ENCODE results near the gene NOP56. TPM values are rescaled to one million over a fixed set of nuclear protein-coding genes. Genes with fewer than 3 reads are reported as not detected.
"Not testable (repeated sequence)": the region's sequence is repeated elsewhere in the genome, so short reads cannot be mapped to it uniquely, and the experiment has no call there.

The NOP56 gene
- polyA plus RNA-seq, 4 donors, result 189 to 272 (median 243) TPM

DNA sequence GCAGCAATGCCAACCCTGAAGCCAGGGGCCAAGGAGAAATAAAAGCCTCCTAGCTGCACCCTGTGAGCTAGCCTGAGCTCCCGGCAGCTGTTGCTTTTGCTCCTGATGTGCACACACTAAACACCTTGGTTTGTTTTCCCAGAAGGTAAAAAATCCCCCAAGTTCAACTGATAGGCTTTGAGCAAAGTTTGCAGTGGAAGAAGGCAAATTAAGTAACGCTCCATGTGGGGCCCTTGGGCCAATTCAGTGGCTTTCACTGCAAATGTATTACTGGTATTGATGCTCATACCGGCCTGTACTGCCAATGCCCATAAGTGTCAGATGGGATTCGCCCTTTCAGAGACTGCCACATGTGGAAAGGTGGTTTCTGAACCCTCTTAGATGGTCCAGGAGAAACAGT is 21.0 kb downstream of the NOP56 start:
- DNase-seq (ENCODE audit: low read depth in 4 of 4, low spot score in 3 of 4), result no peak

GRCh38 chr20:2680046-2680445 is 27.6 kb downstream of the NOP56 start:
- no peak for DNase-seq (ENCODE audit: low read depth in 4 of 4, low spot score in 3 of 4)

- not testable (repeated sequence) for DNase-seq (ENCODE audit: low read depth in 4 of 4, low spot score in 3 of 4)
These were observed 29.6 kb downstream of the NOP56 start for GRCh38 chr20:2682040-2682439.

GRCh38 chr20:2684817-2685216 is 32.4 kb downstream of the NOP56 start:
- not testable (repeated sequence) for DNase-seq (ENCODE audit: low read depth in 4 of 4, low spot score in 3 of 4)

DNA sequence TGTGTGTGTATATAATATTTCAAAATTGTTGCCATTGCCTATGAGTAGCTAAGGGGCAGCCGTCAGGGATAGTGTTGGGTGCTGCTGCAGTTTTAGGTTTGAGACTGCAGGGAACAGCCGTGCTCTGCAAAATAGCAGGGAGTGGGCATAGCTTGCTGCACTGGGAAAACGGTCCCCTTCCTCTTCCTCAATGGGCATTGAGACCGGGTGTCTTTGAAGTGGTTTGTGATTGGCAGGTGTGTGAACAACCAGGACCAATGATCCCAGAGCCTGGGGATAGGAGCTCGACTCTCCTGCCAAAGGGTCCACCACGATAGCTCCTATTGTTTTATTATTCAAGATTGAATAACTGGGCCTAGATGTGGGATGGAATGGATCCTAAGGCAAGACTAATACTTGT is 35.1 kb downstream of the NOP56 start:
- DNase-seq (ENCODE audit: low read depth in 4 of 4, low spot score in 3 of 4), result no peak

DNA sequence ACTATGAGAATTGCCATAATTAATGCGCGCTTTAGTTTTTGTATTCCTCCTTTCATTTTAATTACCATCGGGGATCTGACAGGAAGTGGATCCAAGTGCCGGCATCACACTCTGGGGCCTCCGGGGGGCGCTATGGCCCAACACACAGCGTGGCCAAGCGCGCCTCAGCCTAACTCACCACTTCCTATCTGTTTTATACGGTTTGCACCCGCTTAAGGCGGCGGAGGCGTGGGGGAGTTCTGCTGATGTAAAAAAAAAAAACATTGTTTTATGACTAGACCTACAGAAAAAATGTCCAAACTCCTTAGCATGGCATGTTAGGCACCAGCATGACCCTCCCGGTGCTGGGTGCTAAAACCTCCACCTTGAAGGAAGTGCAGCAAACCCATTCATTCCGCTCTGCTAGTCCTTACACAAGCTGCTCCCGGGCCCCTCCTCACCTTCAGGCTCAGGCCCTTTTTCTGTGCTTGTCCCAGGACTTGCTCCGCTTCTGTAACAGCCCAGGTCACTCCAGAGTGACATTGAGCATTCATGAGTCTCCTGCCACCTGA is 35.7 kb downstream of the NOP56 start:
- DNase-seq (ENCODE audit: low read depth in 4 of 4, low spot score in 3 of 4), result no peak

DNA sequence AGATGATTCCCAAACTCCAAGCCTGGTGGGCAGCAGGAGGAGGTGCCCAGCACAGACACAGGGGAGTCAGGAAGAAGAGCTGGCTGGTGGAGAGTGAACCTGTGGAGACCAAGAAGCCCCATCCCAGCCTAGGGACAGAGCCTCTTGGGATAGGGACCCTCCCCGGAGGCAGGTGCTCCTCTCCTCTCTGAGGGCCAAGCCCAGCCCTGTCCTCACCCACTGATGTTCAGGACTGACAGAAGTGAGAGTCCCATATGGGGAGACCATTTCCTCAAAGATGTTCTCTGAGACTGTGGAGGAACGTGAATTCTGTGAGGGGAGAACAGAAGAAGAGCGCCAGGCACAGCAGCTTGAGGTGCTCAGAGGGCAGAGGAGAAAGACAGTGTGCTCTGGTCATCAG is 37.8 kb downstream of the NOP56 start:
- DNase-seq (ENCODE audit: low read depth in 4 of 4, low spot score in 3 of 4), result no peak

GRCh38 chr20:2690718-2691117 is 38.3 kb downstream of the NOP56 start:
- no peak for DNase-seq (ENCODE audit: low read depth in 4 of 4, low spot score in 3 of 4)

GRCh38 chr20:2691127-2691526 is 38.7 kb downstream of the NOP56 start:
- no peak for DNase-seq (ENCODE audit: low read depth in 4 of 4, low spot score in 3 of 4)

GRCh38 chr20:2691663-2692035 is 39.2 kb downstream of the NOP56 start:
- no peak for DNase-seq (ENCODE audit: low read depth in 4 of 4, low spot score in 3 of 4)

- peak in 1 of 4 donors; percentile 41 for DNase-seq (ENCODE audit: low read depth in 4 of 4, low spot score in 3 of 4)
These were observed 39.8 kb downstream of the NOP56 start, which contains the start of gene EBF4 for GRCh38 chr20:2692036-2692885. Gene EBF4 (plus strand): TSS chr20:2692780. CDS start chr20:2693646, 866 bp downstream.

GRCh38 chr20:2692886-2693285 is 40.5 kb downstream of the NOP56 start:
- no peak for DNase-seq (ENCODE audit: low read depth in 4 of 4, low spot score in 3 of 4)

- DNase-seq (ENCODE audit: low read depth in 4 of 4, low spot score in 3 of 4), result no peak
These were observed 41.0 kb downstream of the NOP56 start for GRCh38 chr20:2693286-2694007.

- DNase-seq (ENCODE audit: low read depth in 4 of 4, low spot score in 3 of 4), result no peak
These were observed 41.6 kb downstream of the NOP56 start for GRCh38 chr20:2694008-2694471.

- no peak for DNase-seq (ENCODE audit: low read depth in 4 of 4, low spot score in 3 of 4)
These were observed 42.1 kb downstream of the NOP56 start for GRCh38 chr20:2694519-2694918.

DNA sequence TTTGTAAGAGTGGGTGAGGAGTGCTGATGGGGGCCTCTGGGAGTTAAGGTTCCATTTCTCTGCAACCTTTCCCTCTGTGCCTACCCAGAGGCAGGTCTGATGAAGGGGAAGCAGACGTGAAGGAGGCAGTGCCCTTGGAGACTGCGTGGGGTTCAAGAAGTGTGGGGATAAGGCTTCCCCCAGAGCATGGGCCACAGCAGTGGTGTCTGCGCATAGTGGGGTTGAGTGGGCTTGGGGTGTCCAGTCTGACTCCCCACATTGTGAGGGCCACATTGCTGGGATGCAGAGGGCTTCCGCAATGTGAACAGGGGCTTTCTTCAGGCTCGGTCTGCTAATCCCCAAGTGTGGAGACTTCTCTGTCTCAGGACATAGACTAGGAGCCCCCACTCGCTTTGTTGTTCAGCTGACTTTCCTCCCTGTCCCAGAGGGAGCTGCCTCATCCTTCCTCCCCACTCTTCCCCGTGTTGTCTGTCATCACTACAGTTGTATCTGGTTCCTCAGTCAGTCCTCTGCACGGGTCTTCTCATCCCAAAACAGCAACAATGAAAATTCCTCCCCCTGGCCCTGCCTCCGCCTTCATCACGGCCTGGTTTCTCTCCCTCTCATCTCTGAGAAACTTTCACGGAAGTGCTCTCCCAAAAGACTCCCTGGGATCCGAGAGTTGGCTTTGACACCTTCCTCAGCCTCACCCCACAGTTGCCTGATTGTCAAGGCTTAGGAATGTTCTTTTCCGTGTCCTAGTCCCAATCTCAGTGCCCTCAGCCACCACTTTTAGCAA is 43.0 kb downstream of the NOP56 start:
- no peak for DNase-seq (ENCODE audit: low read depth in 4 of 4, low spot score in 3 of 4)

- DNase-seq (ENCODE audit: low read depth in 4 of 4, low spot score in 3 of 4), result not testable (repeated sequence)
These were observed 43.6 kb downstream of the NOP56 start for GRCh38 chr20:2695984-2696525.

DNA sequence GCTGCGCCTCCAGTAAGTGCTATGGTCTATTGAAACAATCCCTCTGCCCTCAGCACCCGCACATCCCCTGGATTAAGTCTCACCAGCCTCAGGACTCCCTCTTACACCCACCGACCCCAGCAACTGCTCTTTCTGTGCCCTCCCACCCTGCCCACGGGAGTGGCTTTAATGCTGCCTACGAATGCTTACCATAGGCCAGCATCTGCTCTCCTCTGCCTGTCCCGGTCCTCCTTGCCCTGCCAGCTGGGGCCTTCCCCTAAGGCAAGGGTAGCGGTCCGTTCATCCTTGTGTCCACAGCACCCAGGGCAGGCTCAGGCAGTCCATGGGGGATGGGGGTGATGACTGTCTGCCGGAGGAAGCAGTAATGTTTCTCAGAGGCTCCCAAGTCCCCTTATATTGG is 44.2 kb downstream of the NOP56 start:
- DNase-seq (ENCODE audit: low read depth in 4 of 4, low spot score in 3 of 4), result no peak

GRCh38 chr20:2697768-2698167 is 45.3 kb downstream of the NOP56 start:
- no peak for DNase-seq (ENCODE audit: low read depth in 4 of 4, low spot score in 3 of 4)

GRCh38 chr20:2698186-2698817 is 45.9 kb downstream of the NOP56 start:
- DNase-seq (ENCODE audit: low read depth in 4 of 4, low spot score in 3 of 4), result no peak

Data from left renal pelvis (tissue), 4 donors.